HCT116 (cell line): ENCODE results near the gene PIP4K2C.

Source experiments
- CTCF ChIP-seq, 3 experiments: fragments of 200-600 bp in 1 of 3; sonication (generic) in 1 of 3; IDR thresholded peaks in 2 of 3; conservative IDR thresholded peaks in 1 of 3; 2 replicates each; pipeline ENCODE4 v1.5.1; 2012 to 2017; ENCODE audit warnings: low read depth in 2 of 3, low read length in 2 of 3, antibody characterized with exemption in 1 of 3, borderline replicate concordance in 1 of 3, control low read depth in 1 of 3, mild to moderate bottlenecking in 1 of 3, mixed read lengths in 1 of 3, mixed run types in 1 of 3, moderate library complexity in 1 of 3; ENCODE audit not compliant: insufficient read depth in 1 of 3
- EZH2 ChIP-seq: fragments of 200-600 bp; sonication (generic); IDR thresholded peaks from 2 replicates; pipeline ENCODE4 v1.6.1; 2017; ENCODE audit warnings: antibody characterized with exemption, mixed run types
- POLR2AphosphoS5 ChIP-seq: IDR thresholded peaks from 2 replicates; pipeline ENCODE4 v1.6.1; 2011; ENCODE audit warnings: mild to moderate bottlenecking, low read depth, low read length, moderate library complexity
- RAD21 ChIP-seq: IDR thresholded peaks from 2 replicates; pipeline ENCODE4 v1.6.1; 2012; ENCODE audit warnings: low read depth, mild to moderate bottlenecking

- TF ChIP-seq RAD21 (no peak), POLR2AphosphoS5 (no peak), CTCF (IDR thresholded peaks at IDR 0.05 in 2 of 3, conservative IDR thresholded peaks at IDR 0.05 in 1 of 3; ENCODE audit: borderline replicate concordance in 1 of 3, insufficient read depth in 1 of 3, low read depth in 2 of 3, low read length in 2 of 3) (no peak), EZH2 (no peak)
Observed at GRCh38 chr12:57604454-57604991, 13.5 kb downstream of the PIP4K2C start, which contains the start of gene DTX3.
